HG03045 (cell line): ENCODE data around the gene CACNA1E.
"Not testable (repeated sequence)": the region's sequence is repeated elsewhere in the genome, so short reads cannot be mapped to it uniquely, and the experiment has no call there.

Experiments used
- ATAC-seq: cut with Tn5 transposase; IDR thresholded peaks from one replicate; pipeline ENCODE4 v1.9.1; 2021; ENCODE audit warnings: mild to moderate bottlenecking, moderate library complexity; ENCODE audit not compliant: unreplicated experiment

CACNA1E gene

DNA sequence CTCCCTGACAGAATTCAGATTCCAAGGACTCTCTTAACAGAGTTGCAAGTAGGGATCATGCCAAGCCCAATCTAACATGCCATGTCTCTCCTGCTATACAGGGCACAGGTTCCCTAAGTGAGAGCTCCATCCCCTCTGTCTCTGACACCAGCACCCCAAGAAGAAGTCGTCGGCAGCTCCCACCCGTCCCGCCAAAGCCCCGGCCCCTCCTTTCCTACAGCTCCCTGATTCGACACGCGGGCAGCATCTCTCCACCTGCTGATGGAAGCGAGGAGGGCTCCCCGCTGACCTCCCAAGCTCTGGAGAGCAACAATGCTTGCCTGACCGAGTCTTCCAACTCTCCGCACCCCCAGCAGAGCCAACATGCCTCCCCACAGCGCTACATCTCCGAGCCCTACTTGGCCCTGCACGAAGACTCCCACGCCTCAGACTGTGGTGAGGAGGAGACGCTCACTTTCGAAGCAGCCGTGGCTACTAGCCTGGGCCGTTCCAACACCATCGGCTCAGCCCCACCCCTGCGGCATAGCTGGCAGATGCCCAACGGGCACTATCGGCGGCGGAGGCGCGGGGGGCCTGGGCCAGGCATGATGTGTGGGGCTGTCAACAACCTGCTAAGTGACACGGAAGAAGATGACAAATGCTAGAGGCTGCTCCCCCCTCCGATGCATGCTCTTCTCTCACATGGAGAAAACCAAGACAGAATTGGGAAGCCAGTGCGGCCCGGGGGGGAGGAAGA is 315.0 kb downstream of the CACNA1E start:
- ATAC-seq, result no peak

- no peak for ATAC-seq
Measured at GRCh38 chr1:181801617-181802016, 318.3 kb downstream of the CACNA1E start.

- ATAC-seq, result no peak
Measured at GRCh38 chr1:181802466-181802865, 319.1 kb downstream of the CACNA1E start.

GRCh38 chr1:181803421-181803820 is 320.1 kb downstream of the CACNA1E start:
- no peak for ATAC-seq

DNA sequence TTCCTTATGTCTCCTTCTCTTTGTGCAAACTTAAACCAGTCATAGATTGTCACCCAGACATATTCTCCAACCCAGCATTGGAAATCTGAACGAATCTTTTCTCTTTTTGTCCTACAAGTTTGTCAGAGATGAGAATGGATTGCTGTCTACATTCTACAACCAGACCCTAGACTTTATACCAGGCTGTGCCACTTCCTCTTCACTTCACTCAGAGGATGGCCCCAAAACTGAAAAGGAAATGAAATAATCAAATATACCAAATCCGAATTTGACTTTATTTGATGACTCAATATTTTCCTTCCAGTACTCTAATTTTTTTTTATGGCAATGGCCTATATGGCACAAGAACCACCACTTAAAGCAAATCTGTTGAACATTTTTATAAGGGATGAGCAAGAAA is 321.7 kb downstream of the CACNA1E start:
- ATAC-seq, result no peak

DNA sequence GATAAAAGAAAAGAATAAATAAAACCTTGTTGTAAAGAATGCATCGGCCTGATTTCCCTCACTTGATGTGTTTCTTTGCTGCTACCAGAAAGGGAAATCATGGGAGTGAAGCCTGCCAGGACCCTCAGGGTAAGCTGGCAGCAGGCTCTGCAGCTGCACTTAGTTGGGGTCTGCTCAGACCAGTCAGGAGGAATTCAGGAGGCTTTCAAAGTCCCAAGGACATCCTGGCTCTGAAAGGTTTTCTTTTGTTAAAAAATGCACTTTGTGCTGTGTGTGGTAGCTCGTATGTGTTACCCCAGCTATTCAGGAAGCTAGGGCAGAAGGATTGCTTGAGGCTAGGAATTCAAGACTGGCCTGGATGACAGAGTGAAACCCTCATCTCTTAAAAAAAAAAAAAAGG is 323.4 kb downstream of the CACNA1E start:
- ATAC-seq, result no peak

DNA sequence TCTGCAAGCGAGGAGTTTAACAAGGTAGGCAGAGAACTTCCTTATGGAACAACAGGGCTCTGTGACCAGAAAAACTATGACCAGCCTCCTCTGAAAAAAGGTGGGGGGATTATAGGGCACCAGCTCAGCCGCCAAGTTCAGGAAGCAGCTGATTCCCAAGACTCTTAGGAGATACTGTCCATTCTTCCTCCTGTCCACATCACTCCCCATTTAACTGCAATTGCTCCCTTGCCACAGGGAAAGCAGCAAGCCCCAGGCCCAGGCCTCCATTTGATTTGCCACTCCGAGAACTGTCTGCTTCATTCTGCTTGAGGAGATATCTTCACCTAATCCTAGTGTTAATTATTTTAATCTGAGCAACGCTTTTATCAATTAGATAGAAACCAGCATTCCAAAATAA is 323.9 kb downstream of the CACNA1E start:
- no peak for ATAC-seq

GRCh38 chr1:181809991-181810545 is 326.8 kb downstream of the CACNA1E start:
- no peak for ATAC-seq

- ATAC-seq, result no peak
Measured at GRCh38 chr1:181812208-181812607, 328.9 kb downstream of the CACNA1E start.

- ATAC-seq, result no peak
Measured at GRCh38 chr1:181813266-181813665, 329.9 kb downstream of the CACNA1E start.

DNA sequence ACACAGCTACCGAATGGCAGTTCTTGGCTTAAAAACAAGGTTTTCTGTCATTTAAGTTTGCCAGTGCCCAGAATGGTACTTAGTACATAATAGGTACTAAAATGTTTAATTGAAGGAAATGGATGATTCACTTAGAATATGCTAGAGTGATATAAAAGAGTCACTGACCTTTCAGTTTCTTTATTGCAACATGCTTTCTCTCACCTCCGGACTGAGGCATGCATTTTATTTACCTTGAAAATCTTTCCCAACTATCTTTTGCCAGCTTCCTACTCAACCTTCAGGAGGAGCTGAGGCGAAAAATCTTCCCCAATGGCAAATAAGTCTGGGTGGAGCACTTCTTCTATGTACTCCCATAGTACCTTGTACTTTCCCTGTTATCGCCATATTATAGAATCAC is 333.3 kb downstream of the CACNA1E start:
- no peak for ATAC-seq

DNA sequence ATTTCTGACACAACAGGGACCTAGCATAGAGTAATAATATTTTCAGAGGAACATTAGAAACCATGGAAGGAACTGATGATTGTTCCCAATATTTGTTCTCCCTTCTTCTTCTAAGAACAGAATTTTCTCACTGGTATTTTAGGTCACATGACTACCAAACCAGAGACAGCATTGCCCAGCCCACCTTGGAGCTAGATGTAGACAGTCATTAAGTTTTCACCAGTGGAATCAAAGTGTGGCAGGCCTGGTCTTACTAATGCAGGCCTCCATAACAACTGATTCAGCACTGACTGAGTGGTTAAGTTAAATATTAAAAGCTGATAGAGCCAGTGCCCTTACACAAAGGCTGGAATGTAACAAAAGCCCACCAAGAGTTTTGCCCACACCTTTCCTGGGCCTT is 333.8 kb downstream of the CACNA1E start:
- no peak for ATAC-seq

GRCh38 chr1:181818459-181818858 is 335.1 kb downstream of the CACNA1E start:
- no peak for ATAC-seq

GRCh38 chr1:181818943-181819342 is 335.6 kb downstream of the CACNA1E start:
- ATAC-seq, result no peak

DNA sequence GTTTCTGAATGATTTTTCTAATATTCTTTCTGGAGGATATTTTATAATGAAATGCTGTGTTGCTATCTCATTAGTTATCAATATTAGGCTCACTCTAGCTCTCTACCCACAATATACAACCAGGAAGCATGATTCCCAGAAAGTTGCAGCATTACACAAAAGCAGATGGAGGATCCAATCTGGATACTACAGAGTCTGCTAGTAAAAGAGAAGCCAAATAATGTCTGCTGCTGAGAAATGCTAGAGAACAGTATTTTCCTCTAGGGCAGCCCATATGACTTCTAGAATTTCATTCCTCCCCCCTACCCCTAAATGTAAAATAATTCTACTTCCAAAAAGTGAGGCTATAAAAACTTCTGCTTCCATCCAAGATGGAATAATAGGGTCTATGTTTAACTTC is 338.4 kb downstream of the CACNA1E start:
- no peak for ATAC-seq

GRCh38 chr1:181832173-181832880 is 349.0 kb downstream of the CACNA1E start:
- ATAC-seq, result not testable (repeated sequence)

GRCh38 chr1:181846001-181846645 is 362.8 kb downstream of the CACNA1E start:
- ATAC-seq, result no peak

GRCh38 chr1:181846681-181847080 is 363.4 kb downstream of the CACNA1E start:
- ATAC-seq, result no peak

DNA sequence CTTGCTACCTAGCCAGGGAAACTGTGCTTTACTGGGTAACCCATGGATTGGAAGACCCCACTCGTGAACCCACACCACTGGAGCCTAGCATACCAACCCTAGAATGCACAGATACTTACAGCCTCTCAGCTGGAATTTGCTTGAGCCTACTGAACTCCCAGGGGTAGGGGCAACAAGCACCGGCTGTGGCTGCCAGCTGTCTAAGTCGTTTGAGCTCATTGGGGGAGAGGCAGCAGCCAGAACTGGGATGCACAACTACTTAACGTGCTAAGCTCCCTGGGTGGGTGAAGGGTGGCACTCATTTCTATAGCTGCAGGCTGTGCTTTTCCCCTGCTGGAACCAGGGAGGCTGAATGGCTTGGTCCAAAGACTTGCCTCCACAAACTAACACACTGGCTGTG is 365.8 kb downstream of the CACNA1E start:
- ATAC-seq, result no peak

GRCh38 chr1:181854212-181854611 is 370.9 kb downstream of the CACNA1E start:
- not testable (repeated sequence) for ATAC-seq

DNA sequence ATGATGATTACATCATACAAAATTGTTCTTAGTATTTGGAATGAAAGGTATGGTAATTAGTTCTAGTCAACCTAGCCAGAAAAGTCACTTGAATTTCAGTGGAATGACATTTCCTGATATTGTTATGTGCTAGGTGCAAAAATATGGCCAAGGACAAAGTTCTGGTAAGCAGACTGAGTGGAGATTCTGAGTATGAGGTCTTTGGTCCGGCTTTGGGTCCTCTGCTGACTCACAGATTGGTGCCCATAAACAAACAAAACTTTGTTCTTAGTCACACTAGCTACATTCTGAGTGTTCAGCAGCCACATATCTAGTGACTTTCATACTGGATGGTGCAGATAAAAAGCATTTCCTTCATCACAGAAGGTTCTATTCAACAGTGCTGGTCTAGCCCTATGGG is 372.1 kb downstream of the CACNA1E start:
- ATAC-seq, result no peak
